IPS-NIHi7 (cell line): Measurements from ENCODE around the gene ARSD.
A peak's percentile ranks its signal among the peaks of the same experiment; 100 is the strongest.
"Not testable (repeated sequence)": the region's sequence is repeated elsewhere in the genome, so short reads cannot be mapped to it uniquely, and the experiment has no call there.

ENCODE experiments used
- DNase-seq: peaks from one replicate; pipeline ENCODE4 v3.0.0; 2012; ENCODE audit warnings: mixed read lengths; ENCODE audit errors: extremely low spot score

Gene ARSD

GRCh38 chrX:2928583-2929434, at the start of gene ARSD:
Gene ARSD, minus strand, starts transcription at chrX:2929339. Its CDS starts 64 bp downstream, at chrX:2929275.
- peak; percentile 87 for DNase-seq

GRCh38 chrX:2978639-2979038, 49.5 kb upstream of the ARSD start:
- not testable (repeated sequence) for DNase-seq

DNA sequence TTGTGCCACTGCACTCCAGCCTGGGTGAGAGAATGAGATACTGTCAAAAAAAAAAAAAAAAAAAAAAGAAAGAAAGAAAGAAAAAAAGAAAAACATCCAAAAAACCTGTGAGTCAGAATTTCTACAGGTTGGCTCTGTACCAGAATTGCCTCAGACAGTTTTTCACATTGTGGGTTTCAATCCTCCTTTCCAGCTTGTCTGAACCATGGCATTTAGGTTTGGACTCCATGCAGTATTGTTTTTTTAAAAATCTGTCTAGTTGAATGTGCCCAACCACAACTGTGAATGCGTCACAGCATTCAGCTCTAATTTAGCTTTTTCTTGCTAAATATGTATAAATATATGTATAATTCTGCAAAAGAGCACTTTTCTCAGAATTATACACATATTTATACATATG, 45.8 kb upstream of the ARSD start:
- DNase-seq, result no peak

GRCh38 chrX:2972391-2972790, 43.3 kb upstream of the ARSD start:
- DNase-seq, result no peak

- no peak for DNase-seq
These were observed 39.9 kb upstream of the ARSD start for GRCh38 chrX:2969021-2969420.

DNA sequence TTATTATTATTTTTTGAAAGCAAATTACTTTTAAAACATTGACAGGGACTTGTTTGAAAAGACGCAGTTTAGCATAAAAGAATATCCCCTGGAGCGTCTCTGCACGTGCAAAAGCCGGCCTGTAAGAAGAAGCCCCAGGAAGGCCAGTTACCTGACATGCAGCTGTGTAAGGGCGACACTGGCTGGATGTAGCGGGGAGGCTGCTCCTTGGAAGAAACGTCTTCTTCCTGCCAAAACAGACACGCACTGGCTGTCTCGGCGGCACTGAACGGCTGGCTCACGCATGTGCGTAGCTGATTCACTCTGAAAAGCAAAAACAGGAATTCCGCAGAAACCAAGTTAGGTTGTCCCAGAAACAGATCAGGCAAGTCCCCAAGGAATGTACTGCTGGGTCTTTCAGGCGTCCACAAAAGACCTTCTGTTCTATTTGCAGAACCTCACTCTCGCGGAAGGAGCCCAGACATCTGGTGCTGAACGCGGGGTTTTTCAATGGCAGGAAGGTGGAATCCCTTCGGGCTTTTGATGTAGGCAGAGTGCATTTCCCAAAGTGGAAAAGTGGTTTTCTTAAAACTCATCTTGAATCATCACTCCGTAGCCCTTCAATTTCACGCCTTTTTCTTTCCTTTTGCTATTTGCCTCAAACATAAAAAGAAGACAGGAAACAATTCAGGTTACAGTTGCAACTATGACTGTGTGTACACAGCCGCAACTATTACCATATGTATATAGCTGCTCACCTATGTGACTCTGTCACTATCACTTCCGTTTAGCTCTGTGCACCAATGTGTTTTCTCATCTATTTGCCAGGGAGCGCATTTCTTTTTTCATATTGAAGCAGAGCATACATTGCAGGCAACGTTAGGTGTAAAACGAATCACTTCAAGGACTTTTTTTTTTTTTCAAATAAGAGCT, 39.1 kb upstream of the ARSD start:
- no peak for DNase-seq

DNA sequence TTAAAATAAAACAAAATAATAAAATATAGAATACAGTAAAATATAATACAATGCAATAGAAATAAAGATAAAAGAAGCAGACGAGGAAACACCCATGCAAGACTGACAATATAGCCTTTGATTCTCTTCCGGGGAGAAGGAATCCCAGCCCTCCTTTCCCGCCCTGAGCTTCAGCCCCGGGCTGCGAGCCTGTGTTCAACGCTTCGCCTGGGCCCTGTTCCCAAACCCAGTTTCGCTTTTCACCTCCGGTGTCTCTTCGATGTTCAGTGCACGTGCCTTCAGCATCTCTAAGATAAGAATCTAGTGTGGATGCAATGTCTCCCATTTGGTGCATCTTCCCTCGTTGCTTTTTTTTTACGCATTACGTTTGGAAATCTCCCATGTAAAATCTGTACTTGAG, 38.4 kb upstream of the ARSD start:
- DNase-seq, result no peak

- DNase-seq, result no peak
These were observed 37.9 kb upstream of the ARSD start for GRCh38 chrX:2967012-2967411.

- DNase-seq, result no peak
These were observed 36.8 kb upstream of the ARSD start for GRCh38 chrX:2965965-2966364.

GRCh38 chrX:2963992-2964794, 35.1 kb upstream of the ARSD start:
- not testable (repeated sequence) for DNase-seq

GRCh38 chrX:2963449-2963848, 34.3 kb upstream of the ARSD start:
- DNase-seq, result not testable (repeated sequence)

DNA sequence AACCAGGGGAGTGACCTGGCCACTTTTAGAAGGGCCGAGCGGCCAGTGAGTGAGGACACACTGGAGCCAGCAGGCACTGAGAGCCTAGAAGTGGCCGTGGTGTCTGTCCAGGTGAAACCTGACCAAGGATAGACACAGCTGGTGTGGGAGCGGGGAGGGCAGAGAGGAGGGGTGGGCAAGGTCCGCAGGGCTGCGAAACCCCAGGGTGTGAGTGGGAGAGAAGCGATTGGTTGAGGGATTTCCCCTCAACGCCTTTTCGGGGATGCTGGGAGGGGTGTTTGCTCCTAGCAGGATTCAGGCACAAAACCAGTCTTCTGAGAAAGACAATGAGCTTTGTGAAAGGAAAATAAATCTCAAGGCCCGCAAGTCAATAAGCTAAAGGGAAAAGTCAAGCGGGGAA, 33.2 kb upstream of the ARSD start:
- DNase-seq, result peak; percentile 35

- peak; percentile 29 for DNase-seq
These were observed 31.8 kb upstream of the ARSD start for GRCh38 chrX:2960861-2961515.

DNA sequence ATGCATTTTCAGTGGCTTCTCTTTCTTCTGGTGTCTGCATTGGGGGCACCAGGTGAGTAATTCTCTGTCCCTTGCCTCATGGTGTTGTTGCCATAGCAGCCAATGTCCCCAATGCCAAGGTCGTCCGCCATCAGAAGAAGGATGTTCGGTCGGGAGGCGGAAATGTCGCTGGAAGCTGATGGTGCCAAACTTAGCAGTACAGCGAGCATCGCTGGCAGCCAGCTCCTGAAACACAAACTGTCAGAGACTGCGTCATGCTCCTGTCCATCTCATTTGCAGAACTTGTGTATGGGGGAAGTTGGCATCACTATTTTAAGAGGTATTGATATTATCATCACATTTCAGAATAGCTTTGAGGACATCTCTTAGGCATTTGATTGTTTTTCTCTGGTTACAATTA, 29.1 kb upstream of the ARSD start:
- no peak for DNase-seq

GRCh38 chrX:2955838-2956237, 26.7 kb upstream of the ARSD start:
- DNase-seq, result no peak

DNA sequence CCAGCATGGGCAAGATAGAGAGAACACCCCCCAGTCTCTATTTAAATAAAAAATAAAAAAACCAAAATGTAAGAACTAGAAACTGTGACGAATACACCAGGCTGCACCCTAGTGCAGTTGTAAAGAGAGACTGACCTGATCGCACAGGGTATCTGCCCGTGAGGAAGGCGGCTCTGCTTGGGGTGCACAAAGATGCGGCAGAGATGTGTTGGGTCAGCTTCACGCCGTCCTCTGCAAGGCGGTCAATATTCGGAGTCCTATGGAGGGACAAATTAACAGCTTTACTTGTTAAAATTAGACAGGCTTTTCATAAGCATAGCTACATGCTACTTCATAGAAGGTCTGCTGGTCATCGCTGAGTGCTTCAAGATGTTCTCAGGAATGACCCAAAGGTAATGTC, 26.1 kb upstream of the ARSD start:
- DNase-seq, result no peak

DNA sequence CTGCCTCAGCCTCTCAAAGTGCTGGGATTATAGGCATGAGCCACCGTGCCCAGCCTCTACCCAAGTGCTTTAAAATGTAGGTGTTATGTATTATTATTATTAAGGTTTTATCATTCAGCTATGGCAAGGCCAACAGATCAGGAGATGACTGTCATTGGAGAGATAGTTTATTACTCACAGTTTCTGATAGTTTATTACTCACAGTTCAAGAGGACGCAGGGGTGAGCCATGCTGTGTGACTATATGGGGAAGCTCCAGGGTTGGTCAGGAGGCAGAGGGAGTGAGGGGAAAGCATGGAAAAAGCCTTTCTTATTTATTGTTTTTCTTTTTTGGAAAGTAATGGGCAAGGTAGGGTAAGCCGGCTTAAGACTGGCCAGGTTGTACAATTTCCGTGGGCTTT, 25.4 kb upstream of the ARSD start:
- DNase-seq, result no peak

DNA sequence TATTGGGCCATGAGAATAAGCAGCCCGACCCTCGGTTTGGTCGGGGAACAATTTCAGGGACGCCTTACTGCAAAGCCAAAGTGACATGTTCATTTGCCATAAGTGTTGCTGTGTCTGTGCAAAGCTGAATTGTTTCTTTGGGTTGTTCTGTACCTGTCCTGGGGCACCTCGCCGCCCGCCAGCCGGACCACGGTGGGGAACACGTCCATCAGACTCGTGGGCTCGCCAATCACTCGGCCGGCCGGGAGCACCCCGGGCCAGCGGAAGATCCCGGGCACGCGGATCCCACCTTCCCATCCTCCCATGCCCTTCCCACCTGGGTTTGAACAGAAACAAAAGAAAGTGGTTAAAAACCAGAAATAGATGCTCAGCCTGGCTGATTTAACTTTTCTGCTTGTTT, 8.8 kb upstream of the ARSD start:
- DNase-seq, result not testable (repeated sequence)

DNA sequence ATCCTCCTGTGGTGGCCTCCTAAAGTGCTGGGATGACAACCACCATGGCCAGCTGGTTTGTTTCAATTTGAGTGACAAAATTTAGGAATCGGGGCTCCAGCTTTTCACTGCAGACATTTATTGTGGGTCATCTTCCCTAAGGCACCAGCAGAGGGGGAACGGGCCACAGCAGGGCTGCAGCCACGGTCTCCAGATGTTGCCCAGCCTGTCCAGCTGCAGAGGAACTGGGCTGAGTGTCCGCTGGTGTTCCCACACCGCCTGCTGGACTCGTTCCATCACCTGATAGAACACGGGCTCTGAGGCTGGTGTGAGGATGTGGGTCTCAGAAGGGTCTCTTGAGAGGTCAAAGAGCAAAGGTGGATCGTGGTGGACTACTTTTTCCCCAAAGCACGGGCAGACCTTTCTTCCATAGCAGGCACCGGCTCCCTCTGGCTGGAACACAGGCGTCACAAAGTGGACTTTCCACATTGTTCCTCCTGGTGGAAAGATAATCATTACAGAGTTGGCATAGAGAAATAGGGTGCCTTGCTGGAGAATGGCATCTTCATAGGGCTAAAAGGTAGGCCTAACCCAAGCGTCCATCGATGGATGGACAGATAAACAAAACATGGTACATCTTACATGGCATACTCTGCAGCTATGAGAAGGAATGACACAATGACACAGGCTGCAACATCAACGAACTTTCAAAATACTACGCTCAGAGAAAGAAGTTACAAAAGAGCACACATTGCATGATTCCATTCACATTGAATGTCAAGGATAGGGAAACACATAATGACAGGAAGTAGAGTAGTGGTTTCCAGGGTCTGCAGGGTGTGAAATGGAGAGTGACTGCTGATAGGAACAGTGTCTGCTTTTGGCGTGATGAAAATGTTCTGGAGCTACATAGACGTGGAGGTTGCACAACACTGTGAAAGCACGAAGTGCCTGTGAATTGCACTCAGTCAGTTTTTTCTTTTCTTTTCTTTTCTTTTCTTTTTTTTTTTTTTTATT, 5.9 kb upstream of the ARSD start:
- DNase-seq, result no peak
